GM18505 (cell line): Measurements from ENCODE around the gene PAPPA2.

Source experiments
- ATAC-seq: cut with Tn5 transposase; IDR thresholded peaks from one replicate; pipeline ENCODE4 v1.9.1; 2021; ENCODE audit not compliant: unreplicated experiment
- POLR2A ChIP-seq: IDR thresholded peaks from 4 replicates; pipeline ENCODE4 v1.6.1; 2011; ENCODE audit warnings: borderline replicate concordance; ENCODE audit not compliant: insufficient read depth, insufficient read length; ENCODE audit errors: extremely low read depth

Gene PAPPA2

DNA sequence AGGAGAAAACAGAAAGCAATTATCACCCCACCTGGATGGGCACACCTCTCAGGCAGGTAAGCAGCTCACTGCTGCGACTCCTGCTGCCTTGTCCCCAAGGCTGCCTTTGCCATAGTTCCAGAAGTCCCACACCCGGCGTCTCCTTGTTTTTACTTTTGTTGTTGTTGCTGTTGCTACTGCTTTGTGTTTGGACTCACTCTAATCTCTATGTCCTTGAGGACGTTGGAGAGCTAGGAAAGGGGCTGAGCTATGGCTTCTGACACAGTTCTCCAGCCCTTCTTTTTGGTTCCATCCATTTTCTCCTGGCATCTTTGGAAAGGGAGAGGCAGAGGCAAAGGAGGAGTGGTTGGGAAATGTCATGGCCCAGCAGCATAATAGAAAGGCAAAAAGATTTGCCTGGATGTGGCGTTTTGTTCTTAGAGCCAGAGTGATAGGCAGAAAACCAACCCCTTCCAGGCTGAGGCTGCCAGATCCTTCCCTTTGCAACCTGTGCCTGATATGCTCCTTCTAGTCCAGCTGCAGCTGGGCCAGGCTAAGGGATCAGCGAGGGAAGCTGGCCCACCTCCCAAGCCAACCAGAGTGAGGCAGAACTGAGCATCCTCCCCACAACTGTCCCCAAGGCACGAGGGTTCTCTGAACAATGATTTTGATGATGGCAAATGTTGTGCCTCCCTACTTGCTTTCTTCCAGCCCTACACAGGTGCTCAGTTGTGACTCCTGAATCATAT is 430.8 kb downstream of the PAPPA2 start:
- no peak for TF ChIP-seq POLR2A
- no peak for ATAC-seq

DNA sequence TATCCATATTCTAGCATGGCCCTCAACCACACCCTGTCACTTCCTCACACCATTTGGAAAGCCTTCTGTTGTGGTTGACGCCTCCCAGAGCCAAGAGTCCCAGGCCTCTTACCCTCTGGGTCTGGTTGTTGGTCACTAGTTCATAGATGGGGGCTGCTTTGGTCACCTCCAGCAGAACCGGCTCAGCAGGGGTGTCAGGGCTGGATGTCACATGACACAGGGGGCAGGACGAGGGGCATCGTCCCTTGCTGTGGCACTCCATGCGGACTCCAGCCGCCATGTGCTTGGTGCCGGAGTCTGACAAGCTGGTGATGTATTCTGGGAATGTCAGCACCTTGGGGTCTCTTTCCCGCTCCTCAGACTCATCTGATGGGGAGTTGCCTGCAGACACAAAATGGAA is 431.5 kb downstream of the PAPPA2 start:
- no peak for TF ChIP-seq POLR2A
- ATAC-seq: no peak
